Fibroblast of lung (primary cell): ENCODE results near the gene PEPD. TPM values are rescaled to one million over a fixed set of nuclear protein-coding genes. Genes with fewer than 3 reads are reported as not detected.

Experiments
- DNase-seq, 2 donors: peaks; one replicate each; pipeline versions ENCODE4 v3.0.0 to v3.0.0-alpha.2; 2010; ENCODE audit warnings: low read depth in 2 of 2
- H2AFZ ChIP-seq: 2 replicates; pipeline ENCODE4 v1.5.1; 2012; ENCODE audit warnings: low read length, control low read depth, inconsistent platforms
- H3K27ac ChIP-seq: 2 replicates; pipeline ENCODE4 v1.5.1; 2011; ENCODE audit warnings: low read length, control low read depth; ENCODE audit not compliant: insufficient read depth
- H3K27me3 ChIP-seq: 2 replicates; pipeline ENCODE4 v1.5.1; 2011; ENCODE audit warnings: mild to moderate bottlenecking, low read length; ENCODE audit not compliant: control insufficient read depth, insufficient read depth
- H3K36me3 ChIP-seq: 2 replicates; pipeline ENCODE4 v1.5.1; 2011; ENCODE audit warnings: low read length; ENCODE audit not compliant: control insufficient read depth, insufficient read depth
- H3K4me1 ChIP-seq: 2 replicates; pipeline ENCODE4 v1.5.1; 2011; ENCODE audit warnings: low read length; ENCODE audit not compliant: control insufficient read depth, insufficient read depth; ENCODE audit errors: extremely low read depth
- H3K4me2 ChIP-seq: 2 replicates; pipeline ENCODE4 v1.5.1; 2011; ENCODE audit warnings: low read length, control low read depth; ENCODE audit not compliant: insufficient read depth; ENCODE audit errors: extremely low read depth
- H3K4me3 ChIP-seq, 4 experiments: fragments of 200-600 bp in 1 of 4; sonication (generic) in 1 of 4; replicated peaks in 1 of 4; 2 replicates each; pipeline ENCODE4 v1.5.1; 2011 to 2016; ENCODE audit warnings: low read length in 4 of 4, low read depth in 3 of 4, mild to moderate bottlenecking in 3 of 4, control low read depth in 2 of 4, inconsistent platforms in 1 of 4, mixed read lengths in 1 of 4; ENCODE audit not compliant: insufficient read depth in 1 of 4; ENCODE audit errors: control extremely low read depth in 1 of 4
- H3K79me2 ChIP-seq: 2 replicates; pipeline ENCODE4 v1.5.1; 2012; ENCODE audit warnings: mild to moderate bottlenecking, low read length, inconsistent platforms; ENCODE audit not compliant: control insufficient read depth, insufficient read depth
- H3K9ac ChIP-seq: 2 replicates; pipeline ENCODE4 v1.5.1; 2011; ENCODE audit warnings: mild to moderate bottlenecking, low read length, control low read depth; ENCODE audit not compliant: insufficient read depth
- H3K9me3 ChIP-seq: 2 replicates; pipeline ENCODE4 v1.5.1; 2012; ENCODE audit warnings: low read depth, low read length; ENCODE audit not compliant: control insufficient read depth, insufficient read depth
- H4K20me1 ChIP-seq: 2 replicates; pipeline ENCODE4 v1.5.1; 2011; ENCODE audit warnings: low read length; ENCODE audit not compliant: control insufficient read depth, insufficient read depth; ENCODE audit errors: extremely low read depth
- CTCF ChIP-seq, 2 donors: IDR thresholded peaks in 1 of 2; conservative IDR thresholded peaks in 1 of 2; 1 replicate in 1 of 2; 2 replicates in 1 of 2; pipeline ENCODE4 v1.5.1; 2011 to 2012; ENCODE audit warnings: low read length in 2 of 2, control low read depth in 1 of 2, inconsistent platforms in 1 of 2, low read depth in 1 of 2, mild to moderate bottlenecking in 1 of 2
- EZH2 ChIP-seq: IDR thresholded peaks from 2 replicates; pipeline ENCODE4 v1.5.1; 2012; ENCODE audit warnings: low read length, control low read depth, mild to moderate bottlenecking; ENCODE audit errors: missing control alignments
- polyA plus RNA-seq, 2 donors: library from polyadenylated mRNA; depleted of rRNA in 1 of 2; stranded (reverse) in 1 of 2; unstranded in 1 of 2; fragments of >200 nt; gene quantifications; 2 replicates each; pipeline ENCODE4 v1.2.1, GENCODE V29; 2011 to 2012; ENCODE audit warnings: missing spikeins in 1 of 2
- total RNA-seq: library from RNA; depleted of rRNA; stranded (reverse); fragments of >200 nt; gene quantifications from 2 replicates; pipeline ENCODE4 v1.2.1, GENCODE V29; 2014

PEPD gene
- total and polyA plus RNA-seq, 2 donors (not counting 1 experiment from before 2014, with no cell fraction given), result 59.8 to 81.9 TPM

- Histone ChIP-seq H2AFZ (no peak overlapping the region), H3K27me3 (no peaks in the 10 kb centered on the region), H3K9me3 (no peaks in the 10 kb centered on the region), H3K27ac (no peak overlapping the region), H3K4me3 (no peak overlapping the region), H4K20me1 (no peaks in the 10 kb centered on the region), H3K4me2 (no peak overlapping the region), H3K9ac (no peak overlapping the region), H3K36me3 (no peaks in the 10 kb centered on the region), H3K4me1 (no peaks in the 10 kb centered on the region), H3K79me2 (no peaks in the 10 kb centered on the region)
- TF ChIP-seq EZH2, result no peak
- no peak for TF ChIP-seq CTCF (conservative IDR thresholded peaks at IDR 0.05 in 1 of 2, IDR thresholded peaks at IDR 0.05 in 1 of 2; ENCODE audit: low read depth in 1 of 2, low read length in 2 of 2)
- no peak for DNase-seq
Observed at GRCh38 chr19:33424181-33424580, 97.4 kb downstream of the PEPD start.

- no peaks in the 10 kb centered on the region for H4K20me1 ChIP-seq
Observed at GRCh38 chr19:33422369-33423180, 99.0 kb downstream of the PEPD start.

GRCh38 chr19:33421368-33421767 lies 100.2 kb downstream of the PEPD start:
- Histone ChIP-seq H3K27me3 (no peaks in the 10 kb centered on the region), H3K36me3 (no peaks in the 10 kb centered on the region), H3K4me2 (no peak overlapping the region), H3K4me3 (no peak overlapping the region), H4K20me1 (no peaks in the 10 kb centered on the region), H2AFZ (no peak overlapping the region), H3K9ac (no peak overlapping the region), H3K9me3 (no peaks in the 10 kb centered on the region), H3K79me2 (no peaks in the 10 kb centered on the region), H3K4me1 (no peaks in the 10 kb centered on the region), H3K27ac (no peak overlapping the region)
- no peak for DNase-seq
- TF ChIP-seq EZH2 (no peak), CTCF (conservative IDR thresholded peaks at IDR 0.05 in 1 of 2, IDR thresholded peaks at IDR 0.05 in 1 of 2; ENCODE audit: low read depth in 1 of 2, low read length in 2 of 2) (no peak)

More at GRCh38 chr19:33422369-33423180, 99.0 kb downstream of the PEPD start:
- no peak overlapping the region for H3K4me2 ChIP-seq
- no peaks in the 10 kb centered on the region for H3K79me2 ChIP-seq
- H2AFZ ChIP-seq, result no peak overlapping the region
- H3K27me3 ChIP-seq, result no peaks in the 10 kb centered on the region
- no peak overlapping the region for H3K9ac ChIP-seq
- H3K36me3 ChIP-seq, result no peaks in the 10 kb centered on the region
- H3K9me3 ChIP-seq, result no peaks in the 10 kb centered on the region
- no peaks in the 10 kb centered on the region for H3K4me1 ChIP-seq
- H3K4me3 ChIP-seq, result no peak overlapping the region
- H3K27ac ChIP-seq, result no peak overlapping the region
- DNase-seq, result no peak
- TF ChIP-seq CTCF (conservative IDR thresholded peaks at IDR 0.05 in 1 of 2, IDR thresholded peaks at IDR 0.05 in 1 of 2; ENCODE audit: low read depth in 1 of 2, low read length in 2 of 2) (no peak), EZH2 (no peak)
